C4-2B (cell line): Measurements from ENCODE around the gene TSPAN12.

ENCODE experiments used
- ZFX ChIP-seq: fragments of 450-650 bp; IDR thresholded peaks from 2 replicates; pipeline ENCODE4 v1.6.1; 2017
- TF ChIP-seq, protein P1 (sequence below): fragments of 450-650 bp; conservative IDR thresholded peaks from 2 replicates; pipeline ENCODE4 v1.5.1; 2017; ENCODE audit warnings: mild to moderate bottlenecking

DNA sequence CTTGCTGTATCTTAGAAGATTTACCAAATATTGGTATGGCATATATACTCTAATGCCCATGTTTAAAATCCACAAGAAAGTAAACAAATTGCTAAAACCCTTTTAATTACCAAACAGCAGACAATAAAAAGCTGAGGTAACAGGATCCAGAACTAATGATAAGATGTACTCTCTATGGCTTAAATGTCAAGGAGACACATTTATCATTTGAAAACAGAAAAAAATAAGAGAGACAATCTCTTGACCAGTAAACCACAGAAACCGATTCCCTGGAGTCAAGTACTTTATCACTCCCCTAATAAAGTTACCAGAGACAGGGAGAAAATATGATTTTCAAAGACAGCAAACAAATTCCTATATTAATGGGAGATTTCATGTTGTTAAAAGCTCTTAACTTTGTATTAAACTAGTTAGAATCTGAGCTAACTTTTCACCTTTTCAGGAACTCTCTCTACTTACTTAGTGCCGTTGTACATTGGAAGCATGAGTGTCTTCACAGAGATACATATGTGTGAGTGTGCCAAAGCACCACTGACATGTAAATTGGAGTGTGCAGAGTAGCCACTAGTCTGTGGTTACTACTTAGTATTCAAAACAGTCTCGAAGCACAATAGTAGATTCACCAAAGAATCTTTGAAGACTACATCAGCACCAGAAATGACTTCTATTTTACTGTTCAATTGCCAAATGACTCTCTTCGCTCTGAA is 44.2 kb downstream of the TSPAN12 start:
- TF ChIP-seq, protein P1, sequence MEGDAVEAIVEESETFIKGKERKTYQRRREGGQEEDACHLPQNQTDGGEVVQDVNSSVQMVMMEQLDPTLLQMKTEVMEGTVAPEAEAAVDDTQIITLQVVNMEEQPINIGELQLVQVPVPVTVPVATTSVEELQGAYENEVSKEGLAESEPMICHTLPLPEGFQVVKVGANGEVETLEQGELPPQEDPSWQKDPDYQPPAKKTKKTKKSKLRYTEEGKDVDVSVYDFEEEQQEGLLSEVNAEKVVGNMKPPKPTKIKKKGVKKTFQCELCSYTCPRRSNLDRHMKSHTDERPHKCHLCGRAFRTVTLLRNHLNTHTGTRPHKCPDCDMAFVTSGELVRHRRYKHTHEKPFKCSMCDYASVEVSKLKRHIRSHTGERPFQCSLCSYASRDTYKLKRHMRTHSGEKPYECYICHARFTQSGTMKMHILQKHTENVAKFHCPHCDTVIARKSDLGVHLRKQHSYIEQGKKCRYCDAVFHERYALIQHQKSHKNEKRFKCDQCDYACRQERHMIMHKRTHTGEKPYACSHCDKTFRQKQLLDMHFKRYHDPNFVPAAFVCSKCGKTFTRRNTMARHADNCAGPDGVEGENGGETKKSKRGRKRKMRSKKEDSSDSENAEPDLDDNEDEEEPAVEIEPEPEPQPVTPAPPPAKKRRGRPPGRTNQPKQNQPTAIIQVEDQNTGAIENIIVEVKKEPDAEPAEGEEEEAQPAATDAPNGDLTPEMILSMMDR: no peak
- no peak for TF ChIP-seq ZFX
